Measurements from ENCODE around the gene TMEM108.

GRCh38 chr3:133040696-133041523 lies 2.7 kb downstream of the TMEM108 start:
- peak; percentile 97 for TF ChIP-seq RAD21 (conservative IDR thresholded peaks at IDR 0.05)
- peak; percentile 94 for TF ChIP-seq CTCF (IDR thresholded peaks at IDR 0.05; ENCODE audit: poor library complexity, severe bottlenecking)
- TF ChIP-seq TAF1 (IDR thresholded peaks at IDR 0.05; ENCODE audit: low read depth), result no peak
- no peak for TF ChIP-seq EZH2 (IDR thresholded peaks at IDR 0.05; ENCODE audit: borderline replicate concordance, insufficient read depth, low read length, poor library complexity, severe bottlenecking)
- peak; percentile 97 for TF ChIP-seq SMC3 (conservative IDR thresholded peaks at IDR 0.05; ENCODE audit: poor library complexity)
- no peak for TF ChIP-seq POLR2AphosphoS5 (IDR thresholded peaks at IDR 0.05)
- no peak for TF ChIP-seq EP300 (conservative IDR thresholded peaks at IDR 0.05; ENCODE audit: poor library complexity, severe bottlenecking)
- no peak for TF ChIP-seq MXI1 (conservative IDR thresholded peaks at IDR 0.05; ENCODE audit: poor library complexity, severe bottlenecking)
- TF ChIP-seq, protein P1, sequence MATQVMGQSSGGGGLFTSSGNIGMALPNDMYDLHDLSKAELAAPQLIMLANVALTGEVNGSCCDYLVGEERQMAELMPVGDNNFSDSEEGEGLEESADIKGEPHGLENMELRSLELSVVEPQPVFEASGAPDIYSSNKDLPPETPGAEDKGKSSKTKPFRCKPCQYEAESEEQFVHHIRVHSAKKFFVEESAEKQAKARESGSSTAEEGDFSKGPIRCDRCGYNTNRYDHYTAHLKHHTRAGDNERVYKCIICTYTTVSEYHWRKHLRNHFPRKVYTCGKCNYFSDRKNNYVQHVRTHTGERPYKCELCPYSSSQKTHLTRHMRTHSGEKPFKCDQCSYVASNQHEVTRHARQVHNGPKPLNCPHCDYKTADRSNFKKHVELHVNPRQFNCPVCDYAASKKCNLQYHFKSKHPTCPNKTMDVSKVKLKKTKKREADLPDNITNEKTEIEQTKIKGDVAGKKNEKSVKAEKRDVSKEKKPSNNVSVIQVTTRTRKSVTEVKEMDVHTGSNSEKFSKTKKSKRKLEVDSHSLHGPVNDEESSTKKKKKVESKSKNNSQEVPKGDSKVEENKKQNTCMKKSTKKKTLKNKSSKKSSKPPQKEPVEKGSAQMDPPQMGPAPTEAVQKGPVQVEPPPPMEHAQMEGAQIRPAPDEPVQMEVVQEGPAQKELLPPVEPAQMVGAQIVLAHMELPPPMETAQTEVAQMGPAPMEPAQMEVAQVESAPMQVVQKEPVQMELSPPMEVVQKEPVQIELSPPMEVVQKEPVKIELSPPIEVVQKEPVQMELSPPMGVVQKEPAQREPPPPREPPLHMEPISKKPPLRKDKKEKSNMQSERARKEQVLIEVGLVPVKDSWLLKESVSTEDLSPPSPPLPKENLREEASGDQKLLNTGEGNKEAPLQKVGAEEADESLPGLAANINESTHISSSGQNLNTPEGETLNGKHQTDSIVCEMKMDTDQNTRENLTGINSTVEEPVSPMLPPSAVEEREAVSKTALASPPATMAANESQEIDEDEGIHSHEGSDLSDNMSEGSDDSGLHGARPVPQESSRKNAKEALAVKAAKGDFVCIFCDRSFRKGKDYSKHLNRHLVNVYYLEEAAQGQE (IDR thresholded peaks at IDR 0.05; ENCODE audit: borderline replicate concordance), result no peak

Data from neural cell (in vitro differentiated cells).